RPMI8226 (cell line): ENCODE data around the gene PCP4.
"Not testable (repeated sequence)": the region's sequence is repeated elsewhere in the genome, so short reads cannot be mapped to it uniquely, and the experiment has no call there.

Experiments used
- DNase-seq: peaks from one replicate; pipeline ENCODE4 v3.0.0-alpha.2; 2015

PCP4 gene

GRCh38 chr21:39866093-39866492, 1.1 kb upstream of the PCP4 start:
- no peak for DNase-seq

GRCh38 chr21:39869141-39869818, 2.0 kb downstream of the PCP4 start:
- peak; percentile 43 for DNase-seq

GRCh38 chr21:39873687-39874086, 6.4 kb downstream of the PCP4 start:
- DNase-seq = no peak

- no peak for DNase-seq
These were observed 7.0 kb downstream of the PCP4 start for GRCh38 chr21:39874206-39874605.

GRCh38 chr21:39874759-39875158, 7.5 kb downstream of the PCP4 start:
- peak; percentile 80 for DNase-seq

GRCh38 chr21:39881661-39882060, 14.4 kb downstream of the PCP4 start:
- DNase-seq = no peak

- no peak for DNase-seq
These were observed 15.1 kb downstream of the PCP4 start for GRCh38 chr21:39882151-39882838.

GRCh38 chr21:39882839-39883195, 15.6 kb downstream of the PCP4 start:
- DNase-seq = no peak

GRCh38 chr21:39885119-39885848, 18.0 kb downstream of the PCP4 start:
- DNase-seq = no peak

- no peak for DNase-seq
These were observed 21.6 kb downstream of the PCP4 start for GRCh38 chr21:39888848-39889247.

GRCh38 chr21:39891111-39891510, 23.9 kb downstream of the PCP4 start:
- DNase-seq = no peak

GRCh38 chr21:39891863-39892262, 24.6 kb downstream of the PCP4 start:
- DNase-seq = not testable (repeated sequence)

GRCh38 chr21:39900491-39900890, 33.3 kb downstream of the PCP4 start:
- DNase-seq = no peak

- DNase-seq = no peak
These were observed 33.7 kb downstream of the PCP4 start for GRCh38 chr21:39900911-39901310.

- no peak for DNase-seq
These were observed 35.7 kb downstream of the PCP4 start for GRCh38 chr21:39902986-39903385.

- no peak for DNase-seq
These were observed 37.2 kb downstream of the PCP4 start for GRCh38 chr21:39904457-39904856.

GRCh38 chr21:39908265-39908923, 41.2 kb downstream of the PCP4 start:
- DNase-seq = peak; percentile 62

- peak; percentile 67 for DNase-seq
These were observed 44.3 kb downstream of the PCP4 start for GRCh38 chr21:39911286-39912199.

GRCh38 chr21:39913706-39914305, 46.6 kb downstream of the PCP4 start:
- DNase-seq = no peak

GRCh38 chr21:39915881-39916280, 48.6 kb downstream of the PCP4 start:
- DNase-seq = no peak

GRCh38 chr21:39918558-39918957, 51.3 kb downstream of the PCP4 start:
- DNase-seq = no peak

GRCh38 chr21:39923476-39923875, 56.2 kb downstream of the PCP4 start:
- DNase-seq = no peak
